H9 (cell line): ENCODE measurements around the gene ADAMTS13. TPM values are rescaled to one million over a fixed set of nuclear protein-coding genes. Genes with fewer than 3 reads are reported as not detected.

Experiments used
- DNase-seq: peaks from one replicate; pipeline ENCODE4 v3.0.0-alpha.2; 2017
- H2AFZ ChIP-seq: one replicate; pipeline ENCODE4 v1.6.1; 2013; ENCODE audit warnings: mild to moderate bottlenecking, low read length, control low read depth, moderate library complexity
- H2AK5ac ChIP-seq: 2 replicates; pipeline ENCODE4 v1.6.1; 2013; ENCODE audit warnings: low read length, control low read depth, mixed read lengths; ENCODE audit not compliant: insufficient read length
- H2BK120ac ChIP-seq: one replicate; pipeline ENCODE4 v1.6.1; 2013; ENCODE audit warnings: low read depth, mild to moderate bottlenecking, low read length, control low read depth, inconsistent platforms; ENCODE audit not compliant: poor library complexity, severe bottlenecking
- H2BK12ac ChIP-seq: 2 replicates; pipeline ENCODE4 v1.6.1; 2013; ENCODE audit warnings: low read length, control low read depth, mixed read lengths, low read depth; ENCODE audit not compliant: insufficient read length
- H2BK15ac ChIP-seq: 2 replicates; pipeline ENCODE4 v1.6.1; 2013; ENCODE audit warnings: low read depth, low read length, control low read depth
- H2BK20ac ChIP-seq: one replicate; pipeline ENCODE4 v1.6.1; 2013; ENCODE audit warnings: low read depth, mild to moderate bottlenecking, low read length, control low read depth, inconsistent platforms; ENCODE audit not compliant: poor library complexity, severe bottlenecking
- H2BK5ac ChIP-seq: 2 replicates; pipeline ENCODE4 v1.6.1; 2013; ENCODE audit warnings: low read length, control low read depth, mixed read lengths; ENCODE audit not compliant: insufficient read length
- H3K14ac ChIP-seq: 2 replicates; pipeline ENCODE4 v1.6.1; 2013; ENCODE audit warnings: low read length, control low read depth; ENCODE audit not compliant: insufficient read depth
- H3K18ac ChIP-seq: 2 replicates; pipeline ENCODE4 v1.6.1; 2013; ENCODE audit warnings: low read depth, mild to moderate bottlenecking, mixed read lengths, low read length, control low read depth; ENCODE audit not compliant: insufficient read length
- H3K23ac ChIP-seq: 2 replicates; pipeline ENCODE4 v1.6.1; 2013; ENCODE audit warnings: low read length, control low read depth, mixed read lengths, low read depth; ENCODE audit not compliant: insufficient read length
- H3K23me2 ChIP-seq: 2 replicates; pipeline ENCODE4 v1.6.1; 2013; ENCODE audit warnings: low read depth, mild to moderate bottlenecking, mixed read lengths, low read length, control low read depth; ENCODE audit not compliant: insufficient read length, poor library complexity, severe bottlenecking
- H3K27ac ChIP-seq: 2 replicates; pipeline ENCODE4 v1.5.1; 2013; ENCODE audit warnings: low read length, control low read depth, mixed read lengths, low read depth; ENCODE audit not compliant: insufficient read length
- H3K27me3 ChIP-seq: 2 replicates; pipeline ENCODE4 v1.6.1; 2013; ENCODE audit warnings: low read length, control low read depth, inconsistent platforms; ENCODE audit not compliant: insufficient read depth
- H3K4ac ChIP-seq: 2 replicates; pipeline ENCODE4 v1.6.1; 2013; ENCODE audit warnings: low read depth, mild to moderate bottlenecking, control low read depth, inconsistent platforms, low read length, moderate library complexity
- H3K4me1 ChIP-seq: 2 replicates; pipeline ENCODE4 v1.6.1; 2013; ENCODE audit warnings: low read length, control low read depth, inconsistent platforms; ENCODE audit not compliant: insufficient read depth
- H3K4me2 ChIP-seq: 2 replicates; pipeline ENCODE4 v1.6.1; 2013; ENCODE audit warnings: low read length, control low read depth, mixed read lengths; ENCODE audit not compliant: insufficient read length, insufficient read depth
- H3K56ac ChIP-seq: 2 replicates; pipeline ENCODE4 v1.6.1; 2013; ENCODE audit warnings: low read depth, mild to moderate bottlenecking, mixed read lengths, low read length, control low read depth; ENCODE audit not compliant: insufficient read length
- H3K79me1 ChIP-seq: 2 replicates; pipeline ENCODE4 v1.6.1; 2013; ENCODE audit warnings: low read depth, mild to moderate bottlenecking, moderate library complexity, low read length, control low read depth, inconsistent platforms; ENCODE audit not compliant: insufficient read depth, poor library complexity, severe bottlenecking
- H3K79me2 ChIP-seq: 2 replicates; pipeline ENCODE4 v1.6.1; 2013; ENCODE audit warnings: low read length, control low read depth, inconsistent platforms; ENCODE audit not compliant: insufficient read depth
- H3K9ac ChIP-seq: 2 replicates; pipeline ENCODE4 v1.6.1; 2013; ENCODE audit warnings: low read length, control low read depth, mixed read lengths; ENCODE audit not compliant: insufficient read length; ENCODE audit errors: extremely low read depth
- H3K9me3 ChIP-seq: one replicate; pipeline ENCODE4 v1.6.1; 2013; ENCODE audit warnings: low read depth, low read length, inconsistent platforms; ENCODE audit not compliant: control insufficient read depth
- H3T11ph ChIP-seq: one replicate; pipeline ENCODE4 v1.6.1; 2013; ENCODE audit warnings: mild to moderate bottlenecking, low read length, control low read depth, inconsistent platforms
- H4K20me1 ChIP-seq: one replicate; pipeline ENCODE4 v1.6.1; 2013; ENCODE audit not compliant: control insufficient read depth, insufficient read length, insufficient read depth
- H4K5ac ChIP-seq: 2 replicates; pipeline ENCODE4 v1.6.1; 2013; ENCODE audit warnings: low read depth, mild to moderate bottlenecking, mixed read lengths, low read length, control low read depth; ENCODE audit not compliant: insufficient read length
- H4K8ac ChIP-seq: replicated peaks from 2 replicates; pipeline ENCODE4 v1.6.1; 2013; ENCODE audit warnings: low read length, control low read depth, mixed read lengths, low read depth; ENCODE audit not compliant: insufficient read length
- H4K91ac ChIP-seq: 2 replicates; pipeline ENCODE4 v1.6.1; 2013; ENCODE audit warnings: low read depth, mild to moderate bottlenecking, moderate library complexity, mixed read lengths, low read length, control low read depth; ENCODE audit not compliant: insufficient read length
- H3K27ac Mint-ChIP-seq, 3 experiments: 2 replicates in 2 of 3; 3 replicates in 1 of 3; pipeline ENCODE4 v1.8.0; 2020 to 2021; ENCODE audit warnings: mixed read lengths in 3 of 3, mild to moderate bottlenecking in 1 of 3, moderate library complexity in 1 of 3
- H3K27me3 Mint-ChIP-seq: 2 replicates; pipeline ENCODE4 v1.8.0; 2021; ENCODE audit warnings: low read depth, mild to moderate bottlenecking, moderate library complexity, mixed read lengths
- H3K36me3 Mint-ChIP-seq, 3 experiments: 2 replicates in 2 of 3; 3 replicates in 1 of 3; pipeline ENCODE4 v1.8.0; 2020 to 2021; ENCODE audit warnings: low read depth in 3 of 3, mixed read lengths in 3 of 3; ENCODE audit not compliant: insufficient read depth in 1 of 3
- H3K4me1 Mint-ChIP-seq, 2 experiments: 2 replicates each; pipeline ENCODE4 v1.8.0; 2020; ENCODE audit warnings: mixed read lengths in 2 of 2
- H3K4me3 Mint-ChIP-seq, 2 experiments: 2 replicates in 1 of 2; 3 replicates in 1 of 2; pipeline ENCODE4 v1.8.0; 2020 to 2021; ENCODE audit warnings: mild to moderate bottlenecking in 2 of 2, mixed read lengths in 2 of 2, moderate library complexity in 1 of 2
- H3K9me3 Mint-ChIP-seq, 2 experiments: 2 replicates in 1 of 2; 3 replicates in 1 of 2; pipeline ENCODE4 v1.8.0; 2020; ENCODE audit warnings: mild to moderate bottlenecking in 2 of 2, mixed read lengths in 2 of 2, moderate library complexity in 1 of 2
- WGBS: extraction: QIAGEN DNeasy Blood & Tissue Kit; methylation state at CpG from one replicate; pipeline ENCODE4 v1.1.7; 2013; ENCODE audit warnings: missing lambda C conversion rate, low lambda C conversion rate, mixed read lengths; ENCODE audit not compliant: insufficient read length; ENCODE audit errors: extremely low coverage; 5-methylcytosine and 5-hydroxymethylcytosine counted together
- total RNA-seq: library from RNA; stranded (reverse); gene quantifications from 2 replicates; pipeline ENCODE4 v1.2.1, GENCODE V29; 2021
- TF ChIP-seq, protein P1 (sequence below): fragments of 200-600 bp; sonication (generic); conservative IDR thresholded peaks from 3 replicates; pipeline ENCODE4 v1.8.0; 2021; ENCODE audit warnings: antibody characterized with exemption, mild to moderate bottlenecking

The ADAMTS13 gene
- total RNA-seq, 1 experiment from 2014 or later: 8.8 TPM

DNA sequence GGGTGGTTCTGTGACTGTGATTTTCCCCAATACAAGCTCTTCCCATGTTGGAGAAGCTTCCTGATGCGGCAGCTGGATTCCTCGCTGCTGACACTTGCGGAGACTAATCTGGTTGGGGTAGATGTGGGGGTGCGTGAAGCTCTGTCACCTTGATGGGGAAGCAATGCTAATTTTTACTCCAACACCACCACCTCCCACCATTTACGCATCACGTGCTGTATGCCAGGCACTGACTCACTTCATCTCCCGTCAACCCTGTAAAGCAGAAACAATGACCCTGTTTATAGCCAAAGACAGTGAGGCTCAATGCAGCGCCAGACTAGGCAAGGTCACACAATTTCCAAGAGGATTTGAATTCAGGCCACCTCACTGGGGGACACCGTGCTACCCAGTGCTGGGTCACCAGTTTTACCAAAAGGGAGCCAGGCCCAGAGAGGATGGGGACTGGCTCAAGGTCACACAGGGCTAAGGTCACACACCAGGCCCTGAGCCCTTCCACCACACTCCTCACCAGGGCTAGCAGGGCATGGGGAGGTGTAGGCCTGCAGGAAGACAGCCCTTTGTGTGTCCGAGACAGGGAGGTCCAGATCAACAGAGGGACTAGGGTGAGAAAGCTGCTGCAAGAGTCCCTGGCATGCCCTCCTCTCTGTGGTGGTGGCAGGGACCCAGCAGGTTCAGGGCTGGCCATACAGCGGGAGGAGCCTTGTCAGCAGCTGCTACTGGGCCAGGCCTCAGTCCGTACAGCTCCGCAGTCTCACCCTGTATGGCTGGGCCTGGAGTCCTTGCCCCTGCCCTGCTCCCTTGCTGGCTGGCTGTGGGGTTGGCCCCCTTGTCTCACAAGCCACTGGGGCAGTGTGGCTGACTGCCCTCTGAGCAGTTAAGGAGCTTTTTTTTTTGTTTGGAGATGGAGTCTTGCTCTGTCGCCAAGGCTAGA lies 42.7 kb upstream of the ADAMTS13 start:
- TF ChIP-seq, protein P1, sequence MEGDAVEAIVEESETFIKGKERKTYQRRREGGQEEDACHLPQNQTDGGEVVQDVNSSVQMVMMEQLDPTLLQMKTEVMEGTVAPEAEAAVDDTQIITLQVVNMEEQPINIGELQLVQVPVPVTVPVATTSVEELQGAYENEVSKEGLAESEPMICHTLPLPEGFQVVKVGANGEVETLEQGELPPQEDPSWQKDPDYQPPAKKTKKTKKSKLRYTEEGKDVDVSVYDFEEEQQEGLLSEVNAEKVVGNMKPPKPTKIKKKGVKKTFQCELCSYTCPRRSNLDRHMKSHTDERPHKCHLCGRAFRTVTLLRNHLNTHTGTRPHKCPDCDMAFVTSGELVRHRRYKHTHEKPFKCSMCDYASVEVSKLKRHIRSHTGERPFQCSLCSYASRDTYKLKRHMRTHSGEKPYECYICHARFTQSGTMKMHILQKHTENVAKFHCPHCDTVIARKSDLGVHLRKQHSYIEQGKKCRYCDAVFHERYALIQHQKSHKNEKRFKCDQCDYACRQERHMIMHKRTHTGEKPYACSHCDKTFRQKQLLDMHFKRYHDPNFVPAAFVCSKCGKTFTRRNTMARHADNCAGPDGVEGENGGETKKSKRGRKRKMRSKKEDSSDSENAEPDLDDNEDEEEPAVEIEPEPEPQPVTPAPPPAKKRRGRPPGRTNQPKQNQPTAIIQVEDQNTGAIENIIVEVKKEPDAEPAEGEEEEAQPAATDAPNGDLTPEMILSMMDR: no peak

More for the DNA sequence above, 42.7 kb upstream of the ADAMTS13 start:
- Histone ChIP-seq H3K9me3 (no peaks in the 10 kb centered on the region), H3K4me2 (no peak overlapping the region), H3K4me1 (no peaks in the 10 kb centered on the region), H3K23me2 (peaks cover 6% of the 10 kb centered on the region), H4K5ac (no peak overlapping the region), H3K18ac (no peak overlapping the region), H3T11ph (no peak overlapping the region), H3K14ac (no peak overlapping the region; the same call in 1 of the 2 replicates), H2BK5ac (no peak overlapping the region), H4K8ac (no peak overlapping the region), H3K23ac (no peak overlapping the region), H3K27ac (no peak overlapping the region), H2BK20ac (no peak overlapping the region), H4K91ac (no peak overlapping the region), H2AFZ (no peak overlapping the region), H3K56ac (no peak overlapping the region), H3K9ac (no peak overlapping the region), H4K20me1 (peaks cover 3% of the 10 kb centered on the region), H2BK12ac (no peak overlapping the region), H3K4ac (no peak overlapping the region), H2AK5ac (no peak overlapping the region), H3K27me3 (no peaks in the 10 kb centered on the region), H3K79me2 (peaks cover 8% of the 10 kb centered on the region; the same call in 1 of the 2 replicates), H2BK120ac (no peak overlapping the region), H2BK15ac (no peak overlapping the region), H3K79me1 (no peaks in the 10 kb centered on the region)
- Mint-ChIP-seq H3K27ac (no peak overlapping the region), H3K27me3 (peaks cover 30% of the 10 kb centered on the region), H3K9me3 (peaks cover 3 to 4% of the 10 kb centered on the region in 2 experiments; a peak in 3 of 5 replicates), H3K4me3 (no peak overlapping the region; a peak in 1 of 5 replicates), H3K4me1 (peaks cover 6 to 8% of the 10 kb centered on the region in 2 experiments), H3K36me3 (peaks cover 6% of the 10 kb centered on the region in 3 experiments; a peak in 5 of 7 replicates)
- DNase-seq: no peak
- WGBS: no CpG with 5 or more reads among the region's 14 CpGs
